Right lobe of liver (tissue), 6 donors: ENCODE data around the gene IGSF21. TPM values are rescaled to one million over a fixed set of nuclear protein-coding genes. Genes with fewer than 3 reads are reported as not detected.

Source experiments
- ATAC-seq, 4 donors: fragments of 200-7000 bp; cut with Tn5 transposase; one replicate each; pipeline ENCODE4 v1.9.1; 2020; ENCODE audit warnings: mild to moderate bottlenecking in 4 of 4, moderate library complexity in 4 of 4
- DNase-seq, 3 donors: peaks; one replicate each; pipeline ENCODE4 v3.0.0-alpha.2; 2020
- H3K27ac ChIP-seq, 3 donors: fragments of 200-600 bp; one replicate each; pipeline ENCODE4 v1.8.0; 2022
- H3K27me3 ChIP-seq, 2 donors: fragments of 200-600 bp; one replicate each; pipeline ENCODE4 v1.8.0; 2022
- H3K36me3 ChIP-seq, 4 donors: fragments of 200-600 bp; sonication (generic) in 1 of 4; one replicate each; pipeline versions ENCODE4 v1.5.1 to v1.8.0; 2017 to 2022; ENCODE audit warnings: control low read depth in 1 of 4
- H3K4me1 ChIP-seq, 4 donors: fragments of 200-600 bp; sonication (generic) in 1 of 4; one replicate each; pipeline versions ENCODE4 v1.5.1 to v1.8.0; 2017 to 2022; ENCODE audit warnings: control low read depth in 1 of 4
- H3K4me3 ChIP-seq, 3 donors: fragments of 200-600 bp; one replicate each; pipeline ENCODE4 v1.8.0; 2022
- H3K9me3 ChIP-seq, 4 donors: fragments of 200-600 bp; sonication (generic) in 1 of 4; one replicate each; pipeline versions ENCODE4 v1.5.1 to v1.8.0; 2017 to 2022; ENCODE audit warnings: control low read depth in 1 of 4
- POLR2A ChIP-seq: fragments of 450-650 bp; IDR thresholded peaks from one replicate; pipeline ENCODE4 v1.6.1; 2017; ENCODE audit warnings: antibody characterized with exemption, mild to moderate bottlenecking
- WGBS: methylation state at CpG from one replicate; pipeline ENCODE4 v1.1.6; 2018; ENCODE audit warnings: low coverage, low lambda C conversion rate; ENCODE audit not compliant: insufficient coverage; ENCODE audit errors: missing lambda C conversion rate; 5-methylcytosine and 5-hydroxymethylcytosine counted together
- intact Hi-C, 2 donors: fragments of 100-400 bp; cut with DNase I; formaldehyde crosslinking; loops; one replicate each; pipeline versions ENCODE4 v1.11.2 to v1.14.1; 2022
- total RNA-seq, 6 experiments: library from RNA; depleted of rRNA in 2 of 6; stranded (reverse); fragments of >200 nt in 2 of 6; fragmentation: NEBNext Ultra II Directional in 3 of 6; extraction: Animal tissue kit (Norgen Biotek cat#: 25700) in 3 of 6; gene quantifications; one replicate each; pipeline versions ENCODE4 v1.1.0 to v1.2.4, GENCODE V29; 2016 to 2023
- TF ChIP-seq, protein P1 (sequence below), 4 donors: fragments of 200-600 bp in 3 of 4; fragments of 450-650 bp in 1 of 4; IDR thresholded peaks; one replicate each; pipeline versions ENCODE4 v1.5.1 to v1.8.0; 2016 to 2022; ENCODE audit warnings: antibody characterized with exemption in 4 of 4, mild to moderate bottlenecking in 2 of 4
- donor health status: DM: no; HTN: yes; CAD: no.
- donor health status: DM: no; HTN: no; CAD: no.
- donor health status: DM: no; HTN: no; CAD: no.
- donor health status: DM: no; HTN: yes; CAD: no.
- donor health status: DM: no; HTN: yes; CAD: no.

IGSF21 gene
- total RNA-seq, 6 experiments from 2014 or later = 0.34 to 2.0 (median 0.71) TPM

DNA sequence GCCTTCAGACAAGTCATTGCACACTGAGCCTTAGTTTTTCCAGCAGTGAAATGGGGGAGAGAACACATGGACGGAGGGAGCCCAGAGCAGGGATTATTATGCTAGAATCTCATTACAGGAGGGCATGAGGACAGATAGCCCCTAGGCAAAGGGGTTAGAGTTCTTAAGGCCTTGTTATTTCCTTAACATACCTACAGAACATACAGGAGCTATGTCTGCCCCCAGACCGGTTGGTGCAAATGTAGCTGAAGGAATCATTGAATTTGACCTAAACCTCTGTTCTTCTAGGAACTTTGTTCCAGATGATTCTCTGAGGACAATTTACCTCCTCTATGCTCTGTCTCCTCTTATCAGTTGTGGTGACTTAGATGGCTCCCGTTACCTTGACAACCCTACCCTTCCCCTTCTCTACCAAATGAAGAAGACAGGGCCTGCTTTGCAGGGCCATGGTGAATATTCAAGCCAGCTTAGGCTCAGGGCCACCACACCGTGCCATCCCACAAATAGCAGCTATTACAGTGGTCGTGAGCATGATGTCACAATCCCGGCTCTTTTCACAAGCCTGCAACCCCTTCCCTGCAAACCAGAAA, 156.9 kb downstream of the IGSF21 start:
- TF ChIP-seq POLR2A = no peak
- TF ChIP-seq, protein P1, sequence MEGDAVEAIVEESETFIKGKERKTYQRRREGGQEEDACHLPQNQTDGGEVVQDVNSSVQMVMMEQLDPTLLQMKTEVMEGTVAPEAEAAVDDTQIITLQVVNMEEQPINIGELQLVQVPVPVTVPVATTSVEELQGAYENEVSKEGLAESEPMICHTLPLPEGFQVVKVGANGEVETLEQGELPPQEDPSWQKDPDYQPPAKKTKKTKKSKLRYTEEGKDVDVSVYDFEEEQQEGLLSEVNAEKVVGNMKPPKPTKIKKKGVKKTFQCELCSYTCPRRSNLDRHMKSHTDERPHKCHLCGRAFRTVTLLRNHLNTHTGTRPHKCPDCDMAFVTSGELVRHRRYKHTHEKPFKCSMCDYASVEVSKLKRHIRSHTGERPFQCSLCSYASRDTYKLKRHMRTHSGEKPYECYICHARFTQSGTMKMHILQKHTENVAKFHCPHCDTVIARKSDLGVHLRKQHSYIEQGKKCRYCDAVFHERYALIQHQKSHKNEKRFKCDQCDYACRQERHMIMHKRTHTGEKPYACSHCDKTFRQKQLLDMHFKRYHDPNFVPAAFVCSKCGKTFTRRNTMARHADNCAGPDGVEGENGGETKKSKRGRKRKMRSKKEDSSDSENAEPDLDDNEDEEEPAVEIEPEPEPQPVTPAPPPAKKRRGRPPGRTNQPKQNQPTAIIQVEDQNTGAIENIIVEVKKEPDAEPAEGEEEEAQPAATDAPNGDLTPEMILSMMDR (IDR thresholded peaks at IDR 0.05) = no peak
- ATAC-seq = no peak
- no peaks in the 10 kb centered on the region for H3K9me3 ChIP-seq
- intact Hi-C loops = no loop called here
- WGBS = 56% methylated on average over 5 of the region's 6 CpGs
- no peak for DNase-seq
- H3K27ac ChIP-seq = no peak overlapping the region
- no peaks in the 10 kb centered on the region for H3K27me3 ChIP-seq
- H3K36me3 ChIP-seq = no peaks in the 10 kb centered on the region
- no peaks in the 10 kb centered on the region for H3K4me1 ChIP-seq
- no peak overlapping the region for H3K4me3 ChIP-seq

DNA sequence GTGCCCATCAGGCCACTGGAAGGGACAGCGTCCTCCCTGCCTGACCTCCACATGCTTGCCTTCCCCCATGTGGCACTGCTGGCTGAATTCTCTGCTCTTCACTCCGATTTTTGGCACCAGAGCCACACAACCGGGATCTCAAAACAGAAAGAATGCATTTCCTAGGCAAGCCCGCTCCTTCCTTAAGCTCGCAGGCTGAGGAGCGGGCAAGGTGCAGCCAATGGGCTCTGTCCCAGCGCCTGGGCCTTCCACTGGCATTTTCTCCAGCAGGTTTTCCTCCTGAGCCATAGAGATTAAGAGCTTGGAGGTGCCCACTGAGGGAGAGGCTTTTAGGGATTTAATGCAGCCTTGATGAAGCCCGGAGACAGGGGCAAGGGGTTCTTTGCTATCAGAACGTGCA, 158.0 kb downstream of the IGSF21 start:
- no peaks in the 10 kb centered on the region for H3K4me1 ChIP-seq
- no peaks in the 10 kb centered on the region for H3K9me3 ChIP-seq
- ATAC-seq (no peak), DNase-seq (no peak)
- intact Hi-C loops = no loop called here
- no peaks in the 10 kb centered on the region for H3K36me3 ChIP-seq
- H3K27me3 ChIP-seq = no peaks in the 10 kb centered on the region
- H3K4me3 ChIP-seq = no peak overlapping the region
- no peak overlapping the region for H3K27ac ChIP-seq
- WGBS = 63% methylated on average over 3 of the region's 9 CpGs
- TF ChIP-seq, protein P1 (IDR thresholded peaks at IDR 0.05) = no peak
- TF ChIP-seq POLR2A = no peak

DNA sequence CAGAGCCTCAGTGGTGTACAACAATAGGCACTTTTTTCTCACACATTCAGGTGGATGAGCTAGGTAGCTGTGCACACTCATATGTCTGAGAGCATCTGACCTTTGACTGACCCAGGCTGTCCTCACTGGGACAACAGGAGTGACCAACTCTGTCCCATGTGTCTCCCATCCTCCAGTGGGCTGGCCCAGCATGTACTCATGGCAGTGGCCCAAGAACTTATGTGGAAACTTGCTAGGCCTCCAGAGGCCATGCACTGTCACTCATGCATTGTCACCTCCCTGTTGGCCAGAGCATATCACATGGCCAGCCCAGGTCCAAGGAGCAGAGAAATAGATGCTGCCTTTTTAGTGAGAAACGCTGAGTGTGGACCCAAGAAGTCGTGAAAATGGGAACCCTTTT, 158.8 kb downstream of the IGSF21 start:
- ATAC-seq (peak in 3 of 4 donors; percentile 33 to 86 (median 59)), DNase-seq (peak in 1 of 3 donors; percentile 61)
- H3K36me3 ChIP-seq = no peaks in the 10 kb centered on the region
- no peaks in the 10 kb centered on the region for H3K27me3 ChIP-seq
- H3K27ac ChIP-seq = no peak overlapping the region
- no peaks in the 10 kb centered on the region for H3K4me1 ChIP-seq
- no peak overlapping the region for H3K4me3 ChIP-seq
- 75% methylated on average over 2 of the region's 2 CpGs for WGBS
- TF ChIP-seq, protein P1 (IDR thresholded peaks at IDR 0.05) = no peak
- no peak for TF ChIP-seq POLR2A
- no peaks in the 10 kb centered on the region for H3K9me3 ChIP-seq
- intact Hi-C loops = no loop called here

DNA sequence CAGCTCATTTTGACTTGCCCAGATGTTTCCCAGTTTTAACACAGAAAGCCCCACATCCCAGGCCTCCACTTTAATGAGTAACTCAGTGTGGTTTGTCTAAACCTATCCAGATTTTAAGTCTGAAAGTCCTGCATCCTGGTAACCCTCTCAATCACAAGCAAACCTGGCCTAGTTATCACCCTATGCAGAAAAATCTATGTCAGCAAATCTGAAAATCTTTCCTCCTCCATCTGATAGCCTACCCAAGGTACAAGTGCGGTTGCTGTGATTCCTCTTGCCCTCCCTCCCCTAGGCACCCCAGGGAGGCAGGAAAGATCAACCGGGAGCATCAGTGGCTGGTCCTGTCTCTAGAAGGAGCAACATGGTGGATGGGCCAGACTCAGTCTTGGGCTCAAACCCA, 163.7 kb downstream of the IGSF21 start:
- Histone ChIP-seq H3K36me3 (no peaks in the 10 kb centered on the region), H3K9me3 (no peaks in the 10 kb centered on the region), H3K4me1 (no peaks in the 10 kb centered on the region), H3K4me3 (no peak overlapping the region), H3K27me3 (no peaks in the 10 kb centered on the region), H3K27ac (no peak overlapping the region)
- intact Hi-C loops = no loop called here
- TF ChIP-seq, protein P1 (IDR thresholded peaks at IDR 0.05) = no peak
- no peak for TF ChIP-seq POLR2A
- DNase-seq = no peak
- ATAC-seq = no peak
- 100% methylated on average over 1 of the region's 2 CpGs for WGBS

DNA sequence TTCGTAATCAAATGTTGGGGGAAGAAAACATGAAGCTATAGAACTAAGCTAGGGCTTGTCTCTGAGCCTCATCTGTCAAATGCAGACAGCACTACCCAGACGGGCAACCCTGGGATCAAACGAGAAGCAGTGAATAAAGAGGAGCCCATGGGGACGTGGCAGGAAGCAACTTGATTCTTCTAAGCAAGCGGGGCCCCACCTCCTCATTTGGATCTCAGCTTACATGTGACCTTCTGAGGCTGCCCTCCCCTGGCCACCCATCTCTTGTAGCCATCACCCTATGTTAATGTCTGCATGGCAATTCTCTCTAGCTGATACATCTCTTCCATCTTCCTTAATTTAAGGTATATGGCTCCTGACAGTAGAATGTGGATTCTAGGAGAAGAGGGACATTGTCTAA, 171.3 kb downstream of the IGSF21 start:
- Histone ChIP-seq H3K36me3 (no peaks in the 10 kb centered on the region), H3K4me1 (no peaks in the 10 kb centered on the region), H3K27ac (no peak overlapping the region), H3K27me3 (no peaks in the 10 kb centered on the region), H3K9me3 (no peaks in the 10 kb centered on the region), H3K4me3 (no peak overlapping the region)
- ATAC-seq (no peak), DNase-seq (no peak)
- TF ChIP-seq POLR2A = no peak
- TF ChIP-seq, protein P1 (IDR thresholded peaks at IDR 0.05) = no peak
- 46% methylated on average over 5 of the region's 5 CpGs for WGBS
- intact Hi-C loops = no loop called here
